Measurements from ENCODE around the gene LRRC8C.
"Not testable (repeated sequence)": the region's sequence is repeated elsewhere in the genome, so short reads cannot be mapped to it uniquely, and the experiment has no call there.

Gene LRRC8C

GRCh38 chr1:89704014-89704413 lies 71.1 kb downstream of the LRRC8C start:
- no peak for DNase-seq (ENCODE audit: low spot score)

GRCh38 chr1:89704885-89705284 lies 72.0 kb downstream of the LRRC8C start:
- not testable (repeated sequence) for DNase-seq (ENCODE audit: low spot score)

GRCh38 chr1:89705901-89706699 lies 73.2 kb downstream of the LRRC8C start:
- no peak for DNase-seq (ENCODE audit: low spot score)

GRCh38 chr1:89706700-89707012 lies 73.7 kb downstream of the LRRC8C start:
- DNase-seq (ENCODE audit: low spot score) = no peak

GRCh38 chr1:89708751-89709375 lies 75.9 kb downstream of the LRRC8C start:
- no peak for DNase-seq (ENCODE audit: low spot score)

- DNase-seq (ENCODE audit: low spot score) = no peak
These were observed 77.7 kb downstream of the LRRC8C start for GRCh38 chr1:89710498-89711139.

GRCh38 chr1:89711140-89711778 lies 78.3 kb downstream of the LRRC8C start:
- DNase-seq (ENCODE audit: low spot score) = no peak

GRCh38 chr1:89712420-89712819 lies 79.5 kb downstream of the LRRC8C start:
- no peak for DNase-seq (ENCODE audit: low spot score)

- no peak for DNase-seq (ENCODE audit: low spot score)
These were observed 82.8 kb downstream of the LRRC8C start for GRCh38 chr1:89715677-89716076.

- DNase-seq (ENCODE audit: low spot score) = no peak
These were observed 86.8 kb downstream of the LRRC8C start for GRCh38 chr1:89719502-89720306.

- DNase-seq (ENCODE audit: low spot score) = no peak
These were observed 87.9 kb downstream of the LRRC8C start for GRCh38 chr1:89720839-89721238.

- no peak for DNase-seq (ENCODE audit: low spot score)
These were observed 88.4 kb downstream of the LRRC8C start for GRCh38 chr1:89721351-89721750.

GRCh38 chr1:89723144-89723543 lies 90.2 kb downstream of the LRRC8C start:
- no peak for DNase-seq (ENCODE audit: low spot score)

- DNase-seq (ENCODE audit: low spot score) = no peak
These were observed 90.9 kb downstream of the LRRC8C start for GRCh38 chr1:89723863-89724262.

GRCh38 chr1:89724369-89725010 lies 91.6 kb downstream of the LRRC8C start:
- DNase-seq (ENCODE audit: low spot score) = peak; percentile 34

GRCh38 chr1:89725011-89725370 lies 92.1 kb downstream of the LRRC8C start:
- DNase-seq (ENCODE audit: low spot score) = peak; percentile 45

- no peak for DNase-seq (ENCODE audit: low spot score)
These were observed 92.7 kb downstream of the LRRC8C start for GRCh38 chr1:89725631-89726030.

GRCh38 chr1:89727517-89728312 lies 94.8 kb downstream of the LRRC8C start:
- no peak for DNase-seq (ENCODE audit: low spot score)

- DNase-seq (ENCODE audit: low spot score) = no peak
These were observed 95.5 kb downstream of the LRRC8C start for GRCh38 chr1:89728381-89728780.

GRCh38 chr1:89732206-89732605 lies 99.3 kb downstream of the LRRC8C start:
- no peak for DNase-seq (ENCODE audit: low spot score)

All from RKO (cell line).